Vagina (tissue), 2 donors: ENCODE results near the gene PLA2G4C.

ENCODE experiments used
- CTCF ChIP-seq, 3 experiments: fragments of 450-650 bp in 2 of 3; fragments of 200-600 bp in 1 of 3; sonication (generic) in 1 of 3; IDR thresholded peaks; one replicate each; pipeline ENCODE4 v1.5.1; 2017 to 2019; ENCODE audit warnings: antibody characterized with exemption in 3 of 3, mild to moderate bottlenecking in 2 of 3, moderate library complexity in 2 of 3
- POLR2A ChIP-seq, 2 donors: fragments of 450-650 bp; IDR thresholded peaks; one replicate each; pipeline ENCODE4 v1.6.1; 2017; ENCODE audit warnings: antibody characterized with exemption in 2 of 2, mild to moderate bottlenecking in 2 of 2, moderate library complexity in 2 of 2
- POLR2AphosphoS5 ChIP-seq, 2 donors: sonication (generic); formaldehyde crosslinking; IDR thresholded peaks; one replicate each; pipeline ENCODE4 v1.9.0; 2017; ENCODE audit warnings: antibody characterized with exemption in 2 of 2, mild to moderate bottlenecking in 2 of 2, low read depth in 1 of 2; ENCODE audit not compliant: insufficient read depth in 1 of 2

DNA sequence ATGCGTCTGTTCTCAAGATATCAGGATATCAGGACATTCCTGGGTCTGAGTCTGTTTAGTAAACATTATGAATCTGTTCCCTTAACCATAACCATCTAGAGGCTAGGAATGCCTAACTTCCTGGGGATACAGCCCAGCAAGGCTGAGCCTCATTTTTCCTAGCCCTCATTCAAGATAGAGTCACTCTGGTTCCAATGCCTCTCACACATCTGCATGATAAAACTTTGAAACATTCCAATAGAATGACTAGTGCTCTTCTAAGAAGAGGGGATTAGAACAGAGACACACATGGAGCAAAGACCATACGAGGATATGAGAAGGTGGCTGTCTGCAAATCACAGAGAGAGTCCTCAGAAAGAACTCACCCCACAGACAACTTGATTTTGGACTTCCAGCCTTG lies 46.1 kb downstream of the PLA2G4C start:
- no peak for TF ChIP-seq CTCF (IDR thresholded peaks at IDR 0.05)
- no peak for TF ChIP-seq POLR2A (IDR thresholded peaks at IDR 0.05)
- TF ChIP-seq POLR2AphosphoS5 (IDR thresholded peaks at IDR 0.05; ENCODE audit: insufficient read depth in 1 of 2, low read depth in 1 of 2), result no peak
